HG03520 (cell line): ENCODE measurements around the gene TMEM108.

Source experiments
- ATAC-seq: cut with Tn5 transposase; IDR thresholded peaks from one replicate; pipeline ENCODE4 v1.9.1; 2021; ENCODE audit warnings: mild to moderate bottlenecking, moderate library complexity; ENCODE audit not compliant: unreplicated experiment

The TMEM108 gene

DNA sequence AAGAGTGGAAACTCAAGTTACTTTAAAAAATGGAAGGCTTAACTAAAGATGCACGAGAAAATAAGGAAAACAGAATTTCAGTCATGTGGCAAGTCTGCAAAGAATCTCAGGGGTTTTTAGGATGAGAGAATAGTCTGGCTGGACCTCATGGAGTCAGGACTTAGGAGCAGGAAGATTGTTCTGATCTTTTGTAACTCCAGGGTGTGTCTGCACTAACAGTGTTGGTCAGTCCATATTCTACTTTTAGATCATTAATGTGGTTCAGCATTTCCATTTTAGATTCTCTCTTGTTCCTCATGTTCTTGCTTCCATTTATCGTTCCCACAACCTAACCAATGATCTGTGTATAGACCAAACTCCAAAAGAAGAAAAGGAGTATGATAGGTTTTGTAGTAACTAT lies 15.3 kb downstream of the TMEM108 start:
- no peak for ATAC-seq

DNA sequence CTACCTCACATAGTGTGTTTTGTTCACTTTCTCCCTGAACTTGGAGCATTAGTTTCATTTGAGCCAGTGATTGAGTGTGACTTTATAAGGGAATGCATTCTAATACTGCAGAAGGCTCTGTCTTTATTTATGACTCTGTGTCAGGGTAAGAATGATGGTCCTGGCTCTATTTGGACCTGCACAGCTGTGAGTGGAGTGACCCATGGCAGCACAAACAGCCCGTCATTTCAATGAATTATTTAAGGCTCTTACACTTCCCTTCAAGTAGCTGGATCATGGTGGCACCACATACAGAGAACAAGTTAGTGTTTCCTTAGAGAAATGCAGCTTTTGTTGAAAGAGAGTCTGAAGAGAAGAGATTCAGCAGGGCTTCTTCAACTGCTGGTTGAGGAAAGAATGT lies 16.4 kb downstream of the TMEM108 start:
- no peak for ATAC-seq

DNA sequence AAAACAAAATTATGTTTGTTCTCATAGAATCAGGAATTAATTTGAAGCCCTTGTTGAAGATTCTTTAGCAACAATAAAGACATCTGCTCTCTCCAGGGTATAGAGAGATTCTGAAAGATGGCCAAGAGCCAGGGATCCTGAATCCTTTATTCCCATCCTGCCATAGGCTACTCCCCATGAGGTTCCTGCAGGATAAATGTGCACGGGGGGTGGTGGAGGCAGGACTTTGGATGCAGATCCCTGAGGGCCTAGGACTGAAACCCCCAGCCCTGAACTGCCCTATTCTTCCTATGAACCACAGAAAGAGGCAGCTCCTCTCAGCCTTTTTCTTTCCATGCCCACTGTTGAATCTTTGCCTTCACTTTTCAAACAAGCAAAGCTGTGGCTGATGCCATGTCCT lies 17.1 kb downstream of the TMEM108 start:
- ATAC-seq: no peak

DNA sequence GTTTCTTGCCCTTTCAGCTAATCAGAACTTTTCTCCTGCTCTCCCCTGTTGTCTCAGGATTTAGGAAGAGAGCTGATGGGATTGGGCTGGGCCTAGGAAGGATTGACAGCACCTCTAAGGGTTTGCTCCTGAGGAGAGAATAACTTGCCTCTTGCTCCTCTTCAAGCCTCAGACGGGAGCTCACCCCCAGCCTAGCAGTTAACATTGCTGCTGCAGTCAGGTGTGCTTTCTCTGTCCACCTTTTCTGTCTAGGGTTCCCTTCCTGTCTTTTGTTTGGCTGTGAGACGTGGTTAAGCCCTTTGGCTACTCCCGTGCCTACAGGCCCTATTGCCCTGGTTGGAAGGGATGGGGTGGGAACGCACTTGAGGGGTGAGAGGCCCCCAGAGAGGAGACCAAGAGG lies 20.1 kb downstream of the TMEM108 start:
- no peak for ATAC-seq

DNA sequence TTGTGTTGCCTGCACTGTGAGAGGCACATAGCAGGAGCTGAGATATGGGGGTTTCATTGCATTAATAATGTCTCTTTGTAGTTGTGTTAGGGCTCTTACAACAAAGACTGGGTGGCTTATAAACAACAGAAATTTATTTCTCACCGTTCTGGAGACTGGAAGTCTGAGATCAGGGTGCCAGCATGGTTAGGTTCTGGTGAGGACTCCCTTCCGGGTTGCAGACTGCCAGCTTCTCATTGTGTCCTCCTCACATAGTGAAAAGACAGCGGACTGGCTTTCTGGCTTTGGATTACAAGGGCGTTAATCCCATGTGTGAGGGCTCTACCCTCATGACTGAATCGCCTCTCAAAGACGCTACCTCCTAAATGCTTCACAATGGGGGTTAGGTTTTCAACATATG lies 20.6 kb downstream of the TMEM108 start:
- ATAC-seq: no peak

DNA sequence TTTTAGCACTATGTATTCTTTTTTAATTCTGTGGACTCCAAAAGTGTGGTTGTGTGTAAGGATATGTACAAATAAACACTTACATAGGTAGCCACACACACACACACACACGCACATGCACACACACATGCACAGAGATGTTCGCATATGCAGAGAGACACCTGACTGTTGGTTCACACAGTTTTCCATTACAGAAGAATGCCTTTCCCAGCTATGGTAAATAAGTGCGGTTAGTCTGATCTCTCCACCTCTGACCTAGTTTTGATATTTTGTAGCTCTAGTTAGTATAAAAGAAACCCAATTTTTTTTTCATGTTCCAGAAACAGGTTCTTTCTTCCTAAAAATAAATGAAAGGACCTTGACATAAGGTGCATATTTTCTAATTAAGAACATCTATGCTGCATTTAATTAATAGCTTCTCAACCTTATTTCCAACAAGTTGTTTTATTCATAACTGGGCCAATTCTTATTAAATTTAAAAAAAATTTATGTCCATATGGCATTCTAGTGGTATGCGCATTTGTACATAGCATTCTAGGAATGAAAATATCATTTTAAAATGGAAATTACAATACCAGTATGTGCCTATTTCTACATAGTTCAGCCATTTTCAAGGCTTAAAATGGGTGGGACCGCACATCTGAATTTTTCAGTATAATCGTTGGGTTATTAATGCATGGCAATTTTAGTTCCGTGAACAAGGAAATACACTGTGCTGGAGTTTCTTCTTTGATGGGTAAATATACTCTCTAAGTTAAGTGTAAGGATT lies 27.2 kb downstream of the TMEM108 start:
- ATAC-seq: no peak

DNA sequence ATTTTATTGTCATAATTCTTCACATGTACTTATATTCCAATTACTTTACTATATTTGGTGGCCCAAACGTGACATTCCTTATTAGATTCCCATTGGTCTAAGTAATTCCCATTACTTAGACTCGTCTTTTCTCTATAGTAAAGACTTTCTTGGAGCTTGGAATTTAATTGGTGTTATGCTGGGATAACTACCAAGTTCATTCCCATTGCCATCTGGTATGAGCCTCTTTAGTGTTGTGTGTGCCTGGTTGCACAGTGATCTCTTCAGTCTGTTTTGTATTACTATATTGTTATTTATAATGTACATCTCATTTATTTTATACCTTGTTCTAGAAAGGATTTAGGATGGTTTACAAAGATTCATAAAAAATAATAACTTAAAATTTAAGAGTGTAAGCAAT lies 27.8 kb downstream of the TMEM108 start:
- ATAC-seq: no peak

DNA sequence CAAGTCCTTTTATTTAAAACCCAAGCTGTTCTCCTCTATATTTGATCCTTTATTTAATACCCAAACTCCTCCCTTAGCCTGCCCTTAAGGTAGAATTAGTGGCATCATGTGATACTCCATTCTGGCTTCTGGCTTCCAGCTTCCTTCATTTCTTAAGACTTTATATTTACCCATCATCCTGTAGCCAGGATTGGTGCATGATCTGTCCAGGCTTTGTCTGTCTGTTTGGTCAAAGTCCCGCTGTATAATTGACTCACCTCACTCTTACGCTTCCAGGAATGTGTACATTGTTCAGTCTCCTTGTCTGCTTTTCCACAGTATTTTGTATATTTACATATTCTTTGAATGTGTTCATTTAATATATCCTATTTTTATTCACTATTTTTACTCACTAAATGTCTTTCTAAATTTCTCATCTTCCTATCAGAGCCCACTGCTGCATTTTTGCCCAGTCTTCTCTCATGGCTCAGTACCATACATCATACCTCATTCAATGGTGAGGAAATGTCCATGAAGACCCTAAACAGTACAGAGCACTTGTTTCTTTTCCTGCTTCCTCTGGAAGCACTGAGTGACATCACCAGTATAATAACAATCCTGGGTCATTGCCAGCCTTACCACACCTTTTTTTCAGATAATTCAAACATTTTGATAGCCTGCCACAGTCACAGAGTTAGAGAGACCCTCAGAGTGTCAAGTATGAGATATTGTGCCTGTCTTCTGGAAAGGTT lies 31.5 kb downstream of the TMEM108 start:
- no peak for ATAC-seq

DNA sequence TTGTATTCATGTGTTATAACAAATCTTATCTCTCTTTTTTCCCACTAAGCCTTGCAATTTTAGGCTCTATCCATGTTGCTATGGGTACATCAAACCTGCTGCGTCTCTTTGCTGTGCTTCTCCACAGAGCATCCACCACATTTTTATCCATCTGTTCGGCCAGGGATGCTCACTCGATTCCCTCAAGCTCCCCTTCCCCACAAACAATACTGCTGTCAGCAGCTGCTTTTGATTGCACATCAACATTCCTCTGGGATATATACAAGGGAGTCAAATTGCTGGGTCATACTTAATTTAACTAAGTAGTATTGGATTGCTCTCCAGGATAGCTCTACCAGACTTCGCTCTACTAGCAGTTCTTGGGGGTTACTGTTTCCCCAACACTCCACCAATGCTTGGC lies 36.8 kb downstream of the TMEM108 start:
- ATAC-seq: no peak

DNA sequence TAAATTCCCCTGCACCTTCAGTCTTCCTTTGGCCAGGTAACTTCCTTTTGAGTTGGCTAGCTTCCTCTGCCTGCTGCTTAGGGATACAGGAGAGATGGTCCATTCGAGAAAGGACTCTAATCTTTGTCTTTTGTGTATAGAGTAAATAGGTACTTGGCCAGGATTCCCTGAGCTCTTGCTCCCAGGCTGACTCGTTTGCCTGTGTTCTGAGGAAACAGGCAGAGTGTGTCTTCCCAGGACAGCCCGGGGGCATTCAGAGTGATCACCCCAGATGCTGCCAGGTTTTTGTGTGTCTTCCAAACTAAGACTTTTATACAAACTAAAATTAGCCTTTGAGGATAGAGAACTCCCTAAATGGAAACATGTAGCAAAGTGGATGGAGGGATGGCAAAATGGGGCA lies 39.5 kb downstream of the TMEM108 start:
- no peak for ATAC-seq

DNA sequence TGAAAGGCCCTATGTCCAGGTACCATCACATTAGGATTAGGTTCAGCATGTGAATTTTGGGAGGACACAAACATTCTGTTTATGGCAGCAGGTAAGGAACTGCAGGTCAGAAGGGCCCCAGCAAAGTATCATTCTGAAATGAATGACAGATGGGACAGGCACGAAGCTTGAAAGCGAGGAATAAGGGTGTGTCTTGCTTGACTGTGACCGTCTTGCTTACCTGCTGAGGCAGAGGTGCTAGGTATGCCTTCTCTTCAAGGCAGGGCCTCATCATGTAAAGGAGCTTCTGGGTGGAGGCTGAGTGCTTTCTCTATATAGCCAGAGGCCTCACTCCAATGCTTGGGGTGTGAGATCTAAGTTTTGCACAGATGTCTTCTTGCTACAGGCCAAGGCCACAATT lies 41.4 kb downstream of the TMEM108 start:
- ATAC-seq: no peak

DNA sequence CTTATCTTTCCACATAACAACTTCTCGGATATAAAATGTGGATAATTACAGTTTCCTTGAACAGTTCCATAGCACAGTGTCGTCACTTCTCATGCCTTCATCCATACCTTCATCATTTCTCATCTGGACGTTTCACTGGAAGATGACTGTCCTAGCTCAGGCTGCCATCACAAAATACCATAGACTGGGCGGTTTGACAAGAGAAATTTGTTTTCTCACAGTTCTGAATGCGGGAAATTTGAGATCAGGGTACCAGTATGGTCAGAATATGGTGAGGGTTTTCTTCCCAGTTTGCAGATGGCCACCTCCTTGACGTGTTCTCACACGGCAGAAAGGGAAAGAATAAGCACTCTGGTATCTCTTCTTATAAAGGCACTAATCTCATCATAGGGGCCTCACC lies 42.8 kb downstream of the TMEM108 start:
- no peak for ATAC-seq

DNA sequence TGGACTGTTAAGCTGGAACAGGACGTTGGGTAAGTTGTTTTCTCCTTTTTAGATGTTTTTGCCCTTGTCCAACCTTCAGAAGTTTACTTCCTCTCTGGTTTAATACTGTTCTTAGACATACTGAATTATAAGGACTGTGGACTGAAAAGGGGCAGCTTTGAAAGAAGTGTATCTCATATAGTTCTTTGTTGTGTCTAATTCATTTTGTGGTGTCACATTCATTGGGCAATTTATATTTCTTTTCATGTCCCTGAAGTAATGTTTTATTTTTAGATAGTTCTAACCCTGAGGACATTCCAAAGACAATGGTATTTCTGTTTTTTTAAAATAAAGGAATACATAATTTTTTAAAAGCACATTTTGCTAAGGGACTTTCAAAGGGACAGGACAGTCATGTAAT lies 45.2 kb downstream of the TMEM108 start:
- ATAC-seq: no peak

DNA sequence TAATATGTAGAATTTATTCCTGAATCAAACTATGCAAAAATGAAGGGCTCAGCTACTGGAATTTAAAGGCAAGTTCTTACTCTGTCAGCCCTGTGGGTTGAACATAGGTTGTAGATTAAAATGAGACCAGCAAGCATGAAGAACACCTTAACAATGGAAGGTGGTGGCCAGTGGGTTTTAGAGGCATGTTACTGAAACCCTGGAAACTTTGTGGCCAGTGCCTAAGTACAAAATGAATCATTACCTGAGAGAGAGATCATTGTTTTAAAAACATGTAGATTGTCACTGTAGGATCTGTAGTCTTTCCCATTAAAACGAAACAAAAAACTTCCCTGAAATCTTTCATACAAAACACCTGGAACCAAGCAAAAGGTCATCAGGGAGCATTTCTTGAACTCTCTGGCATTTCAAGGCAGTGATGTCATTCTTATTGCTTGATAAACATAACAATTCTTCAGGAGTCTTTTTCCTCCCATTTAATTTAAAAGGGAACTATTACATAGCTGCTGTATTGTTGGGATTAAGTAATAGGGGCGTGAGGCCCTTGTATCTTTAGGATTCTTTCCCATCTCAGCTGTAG lies 51.8 kb downstream of the TMEM108 start:
- ATAC-seq: no peak

DNA sequence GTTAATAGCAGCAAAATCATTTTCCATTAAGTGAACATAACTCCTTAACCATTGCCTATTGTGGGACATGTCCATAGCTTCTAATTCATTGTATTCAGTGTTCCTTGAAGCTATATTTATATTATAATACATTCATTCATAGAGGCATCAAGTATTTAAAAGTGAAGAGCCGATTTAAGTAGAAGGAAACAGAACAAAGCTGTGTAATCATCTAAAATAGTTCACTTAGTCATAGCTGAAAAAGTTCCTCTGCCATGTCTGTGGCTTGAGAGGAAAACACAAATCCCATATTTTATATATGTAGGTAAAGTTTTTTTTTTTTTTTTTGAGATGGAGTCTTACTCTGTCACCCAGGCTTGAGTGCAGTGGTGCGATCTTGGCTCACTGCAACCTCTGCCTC lies 54.5 kb downstream of the TMEM108 start:
- no peak for ATAC-seq

DNA sequence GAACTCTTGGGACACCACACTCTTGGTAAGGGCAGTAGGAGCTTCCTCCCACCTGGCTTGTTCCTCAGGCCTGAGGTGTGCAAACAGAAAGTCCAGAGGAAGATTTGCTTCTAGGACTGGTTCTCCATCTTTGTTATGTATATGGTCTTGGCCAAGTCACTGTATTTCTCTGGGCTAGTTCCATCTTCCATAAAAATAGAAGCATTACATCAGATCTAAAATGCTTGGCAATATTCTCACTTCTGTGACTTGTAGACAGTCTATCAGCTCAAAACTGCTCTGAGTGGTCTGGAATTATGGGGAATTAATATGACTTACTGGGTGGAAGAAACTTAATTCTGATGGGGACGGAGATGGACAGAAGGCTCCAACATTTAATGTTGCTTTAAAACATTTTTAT lies 55.2 kb downstream of the TMEM108 start:
- no peak for ATAC-seq

DNA sequence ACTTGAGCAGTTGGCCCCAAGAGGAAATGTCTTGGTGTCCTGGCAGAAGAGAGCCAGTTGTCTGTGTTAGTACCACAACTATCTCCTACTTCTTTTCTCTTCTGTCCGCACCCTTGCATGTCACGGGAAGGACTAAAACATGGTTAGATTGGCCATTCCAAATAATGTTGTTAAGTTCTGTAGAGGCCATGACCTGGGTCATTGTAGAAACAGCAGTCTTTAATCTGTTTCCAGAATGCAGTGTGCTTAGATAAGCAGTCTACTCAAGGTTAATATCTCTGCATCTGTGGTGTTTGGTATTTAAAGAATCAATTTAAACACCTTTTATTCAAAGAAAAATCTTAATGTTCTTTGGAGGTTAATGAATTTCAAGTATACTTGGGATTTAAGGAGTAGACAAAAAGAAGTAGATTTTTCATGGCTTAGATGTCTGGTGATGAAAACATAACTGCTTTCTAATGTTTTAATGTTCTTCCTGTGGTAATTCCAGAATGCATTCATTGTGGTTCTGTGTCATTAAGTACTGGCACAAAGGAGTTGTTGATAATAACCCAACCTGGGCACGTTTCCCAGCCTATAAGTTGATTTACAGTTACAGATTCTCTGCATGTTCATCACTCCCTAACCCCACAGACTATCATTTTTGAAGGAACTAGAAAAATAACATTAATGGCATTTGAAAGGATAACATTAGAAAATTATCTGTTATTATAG lies 58.9 kb downstream of the TMEM108 start:
- no peak for ATAC-seq

DNA sequence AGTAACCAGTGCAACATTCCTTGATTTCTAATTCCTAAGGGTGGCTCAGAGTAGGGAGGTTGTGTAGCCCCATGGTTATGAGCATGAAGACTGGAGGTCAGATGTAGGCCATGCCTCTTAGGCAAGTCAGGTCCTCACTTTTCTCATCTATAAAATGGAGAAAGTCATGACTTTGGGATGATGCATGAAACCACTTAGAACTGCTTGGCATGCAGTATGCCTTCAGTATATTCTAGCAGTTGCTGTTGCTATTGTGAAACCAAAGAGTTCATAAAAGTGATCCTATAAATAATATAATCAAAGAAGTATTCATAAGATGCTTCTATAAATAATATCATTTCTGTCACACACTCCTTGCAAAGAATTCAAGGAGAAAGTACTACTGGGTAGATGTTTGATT lies 65.5 kb downstream of the TMEM108 start:
- no peak for ATAC-seq

DNA sequence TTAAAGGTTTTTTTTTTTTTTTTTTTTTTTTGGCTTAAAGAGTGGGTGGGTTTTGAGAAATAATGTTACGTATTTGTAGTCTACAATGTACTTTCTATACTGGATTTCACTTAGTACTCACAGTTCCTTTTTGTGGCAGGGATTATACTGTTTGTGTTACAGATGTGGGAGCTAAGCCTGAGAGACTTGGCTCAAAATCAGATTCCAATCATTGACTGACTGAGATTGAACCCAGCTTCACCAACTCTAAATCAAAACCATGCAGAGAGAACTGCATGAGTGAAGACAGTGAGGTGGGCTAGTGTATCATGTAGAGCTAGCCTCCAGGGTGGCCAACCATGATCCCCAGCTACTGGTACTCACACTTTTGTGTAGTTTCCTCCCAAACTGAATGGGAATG lies 68.0 kb downstream of the TMEM108 start:
- ATAC-seq: no peak

DNA sequence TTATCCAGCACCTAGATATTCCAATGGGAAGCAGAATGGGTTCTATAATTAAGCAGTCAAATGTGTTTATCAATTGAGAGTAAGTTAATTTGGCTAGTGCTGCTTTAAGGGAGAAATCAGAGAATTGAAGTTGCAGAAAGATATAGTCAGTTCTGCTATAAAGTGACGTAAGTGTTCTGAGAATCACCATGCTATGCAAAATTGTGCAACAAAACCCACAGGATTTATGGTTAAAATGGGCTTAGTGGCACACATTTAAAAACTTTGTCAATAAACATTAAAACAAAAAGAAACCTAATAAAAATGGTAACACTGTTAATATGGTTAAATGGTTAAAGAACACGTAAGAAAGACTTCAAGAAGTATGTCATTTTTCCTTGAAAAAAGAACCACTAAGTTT lies 74.5 kb downstream of the TMEM108 start:
- ATAC-seq: no peak

DNA sequence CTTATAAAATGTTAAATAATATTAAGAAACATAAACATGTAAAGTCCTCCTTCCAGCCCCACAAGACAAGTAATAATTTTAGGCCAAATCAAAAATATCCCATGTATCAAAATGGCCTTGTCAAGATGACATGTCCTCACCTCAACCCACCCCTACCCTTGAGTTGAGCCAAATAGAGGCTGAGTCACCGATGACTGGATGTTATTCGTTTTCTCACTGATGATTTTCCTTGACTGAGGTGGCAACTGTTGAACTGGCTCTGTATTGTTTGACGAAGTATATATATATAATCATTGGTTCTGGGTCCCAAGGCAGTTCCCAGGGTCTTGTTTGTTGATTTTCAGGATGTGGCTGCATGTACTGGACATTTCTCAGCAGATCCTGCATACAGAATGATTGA lies 75.3 kb downstream of the TMEM108 start:
- ATAC-seq: no peak
